Naive thymus-derived CD4-positive, alpha-beta T cell (primary cell): ENCODE measurements around the gene SLAIN2. TPM values are rescaled to one million over a fixed set of nuclear protein-coding genes. Genes with fewer than 3 reads are reported as not detected.

ENCODE experiments used
- ATAC-seq: fragments of 150-1000 bp; cut with Tn5 transposase; 2 replicates; pipeline ENCODE4 v1.10.0; 2021; ENCODE audit warnings: mild to moderate bottlenecking, moderate library complexity
- CTCF ChIA-PET: fragments of 350-600 bp; sonication (Branson Sonifier 250); formaldehyde crosslinking; loops from one replicate; lab custom pipeline; 2021; ENCODE audit warnings: antibody characterized with exemption; lab: Charles Lee
- POLR2A ChIA-PET: fragments of 350-600 bp; sonication (Branson Sonifier 250); formaldehyde crosslinking; loops from one replicate; lab custom pipeline; 2021; ENCODE audit warnings: antibody characterized with exemption, inconsistent platforms; lab: Charles Lee
- DNase-seq, 9 donors: peaks; one replicate each; pipeline versions ENCODE4 v3.0.0 to v3.0.0-alpha.2; 2020 to 2022; ENCODE audit warnings: mixed read lengths in 1 of 9
- H3K27ac ChIP-seq: one replicate; pipeline ENCODE4 v1.7.0; 2013; ENCODE audit warnings: mild to moderate bottlenecking, low read depth, low read length, moderate library complexity
- H3K27me3 ChIP-seq, 2 donors: one replicate each; pipeline ENCODE4 v1.7.0; 2013; ENCODE audit warnings: low read length in 2 of 2, mild to moderate bottlenecking in 2 of 2, moderate library complexity in 2 of 2; ENCODE audit not compliant: control insufficient read depth in 2 of 2, insufficient read depth in 2 of 2
- H3K36me3 ChIP-seq, 3 experiments: 1 replicate in 2 of 3; 2 replicates in 1 of 3; pipeline ENCODE4 v1.7.0; 2013; ENCODE audit warnings: low read length in 3 of 3, mild to moderate bottlenecking in 3 of 3, moderate library complexity in 1 of 3; ENCODE audit not compliant: insufficient read depth in 3 of 3, control insufficient read depth in 2 of 3
- H3K4me1 ChIP-seq, 2 donors: one replicate each; pipeline ENCODE4 v1.7.0; 2013; ENCODE audit warnings: low read length in 2 of 2, mild to moderate bottlenecking in 2 of 2, moderate library complexity in 1 of 2; ENCODE audit not compliant: control insufficient read depth in 2 of 2, insufficient read depth in 2 of 2
- H3K4me3 ChIP-seq: 2 replicates; pipeline ENCODE4 v1.7.0; 2013; ENCODE audit warnings: mild to moderate bottlenecking, low read length
- H3K9me3 ChIP-seq, 3 experiments: 1 replicate in 2 of 3; 2 replicates in 1 of 3; pipeline ENCODE4 v1.7.0; 2013; ENCODE audit warnings: low read length in 3 of 3; ENCODE audit not compliant: control insufficient read depth in 2 of 3
- H3K27ac Mint-ChIP-seq, 9 donors: one replicate each; pipeline ENCODE4 v1.8.0; 2020 to 2022; ENCODE audit warnings: mixed read lengths in 9 of 9, mild to moderate bottlenecking in 8 of 9, moderate library complexity in 5 of 9, inconsistent platforms in 2 of 9
- H3K27me3 Mint-ChIP-seq, 5 donors: one replicate each; pipeline ENCODE4 v1.8.0; 2021 to 2022; ENCODE audit warnings: mixed read lengths in 5 of 5, mild to moderate bottlenecking in 1 of 5
- H3K36me3 Mint-ChIP-seq, 5 donors: one replicate each; pipeline ENCODE4 v1.8.0; 2020 to 2022; ENCODE audit warnings: mixed read lengths in 5 of 5, mild to moderate bottlenecking in 3 of 5, inconsistent platforms in 1 of 5
- H3K4me1 Mint-ChIP-seq, 7 donors: one replicate each; pipeline ENCODE4 v1.8.0; 2020 to 2022; ENCODE audit warnings: mixed read lengths in 7 of 7, mild to moderate bottlenecking in 3 of 7, inconsistent platforms in 1 of 7
- H3K4me3 Mint-ChIP-seq, 10 donors: one replicate each; pipeline ENCODE4 v1.8.0; 2020 to 2022; ENCODE audit warnings: mild to moderate bottlenecking in 10 of 10, mixed read lengths in 10 of 10, moderate library complexity in 6 of 10, inconsistent platforms in 2 of 10
- H3K9me3 Mint-ChIP-seq, 11 donors: one replicate each; pipeline ENCODE4 v1.8.0; 2020 to 2022; ENCODE audit warnings: mixed read lengths in 11 of 11, mild to moderate bottlenecking in 4 of 11, inconsistent platforms in 1 of 11, moderate library complexity in 1 of 11
- intact Hi-C, 2 donors: fragments of 100-400 bp; cut with micrococcal nuclease; formaldehyde crosslinking; loops; one replicate each; pipeline ENCODE4 v1.15.1; 2023
- polyA plus RNA-seq, 2 donors: library from polyadenylated mRNA; unstranded; fragments of 300-500 nt; fragmentation: Illumina TruSeq; gene quantifications; one replicate each; pipeline ENCODE4 v1.2.3, GENCODE V29; 2021
- total RNA-seq, 6 experiments: library from RNA in 5 of 6; stranded (reverse) in 5 of 6; gene quantifications; 1 replicate in 5 of 6; 2 replicates in 1 of 6; pipeline ENCODE4 v1.2.3 and lab custom pipeline; 2021 to 2026

Gene SLAIN2
- total and polyA plus RNA-seq, 7 experiments from 2014 or later, result 17.8 to 87.5 (median 67.6) TPM

- H3K27ac Mint-ChIP-seq, result peak overlapping the region in 2 of 9 donors; percentile 2 to 39
- Histone ChIP-seq H3K9me3 (no peaks in the 10 kb centered on the region), H3K36me3 (peaks cover 4 to 14% (median 9%) of the 10 kb centered on the region in 3 experiments), H3K4me3 (no peak overlapping the region), H3K27ac (no peak overlapping the region), H3K27me3 (no peaks in the 10 kb centered on the region), H3K4me1 (peaks cover 0 to 4% of the 10 kb centered on the region in 2 donors)
- no peaks in the 10 kb centered on the region for H3K27me3 Mint-ChIP-seq
- intact Hi-C loops, result loop anchor here in 1 of 2 donors (5.0 kb wide), 2 partner anchors 37 to 62 kb away; partner anchors contain the start of gene SLAIN2
- H3K4me1 Mint-ChIP-seq, result peaks cover 4 to 28% (median 19%) of the 10 kb centered on the region in 7 donors
- H3K36me3 Mint-ChIP-seq, result peaks cover 6 to 45% (median 18%) of the 10 kb centered on the region in 5 donors
- POLR2A ChIA-PET, result no interaction called here
- H3K9me3 Mint-ChIP-seq, result no peaks in the 10 kb centered on the region
- ATAC-seq (no peak), DNase-seq (no peak)
- no peak overlapping the region for H3K4me3 Mint-ChIP-seq
- CTCF ChIA-PET, result no interaction called here
These were observed 38.4 kb downstream of the SLAIN2 start for GRCh38 chr4:48379587-48380180.

- CTCF ChIA-PET, result no interaction called here
- H3K9me3 ChIP-seq, result no peaks in the 10 kb centered on the region
- H3K27me3 Mint-ChIP-seq, result no peaks in the 10 kb centered on the region
- H3K27ac Mint-ChIP-seq, result peak overlapping the region in 1 of 9 donors; percentile 38
- intact Hi-C loops, result loop anchor here in 1 of 2 donors (5.0 kb wide), 2 partner anchors 38 to 63 kb away; partner anchors contain the start of gene SLAIN2
- POLR2A ChIA-PET, result no interaction called here
- H3K4me3 Mint-ChIP-seq, result no peak overlapping the region
- DNase-seq (no peak), ATAC-seq (no peak)
- H3K36me3 ChIP-seq, result peaks cover 4 to 24% (median 16%) of the 10 kb centered on the region in 3 experiments
- H3K27me3 ChIP-seq, result no peaks in the 10 kb centered on the region
- H3K4me1 Mint-ChIP-seq, result peaks cover 2 to 20% (median 11%) of the 10 kb centered on the region in 7 donors
- peaks cover 7 to 41% (median 20%) of the 10 kb centered on the region in 5 donors for H3K36me3 Mint-ChIP-seq
- H3K9me3 Mint-ChIP-seq, result no peaks in the 10 kb centered on the region
- no peak overlapping the region for H3K27ac ChIP-seq
- peaks cover 0 to 4% of the 10 kb centered on the region in 2 donors for H3K4me1 ChIP-seq
- H3K4me3 ChIP-seq, result no peak overlapping the region
These were observed 39.3 kb downstream of the SLAIN2 start for GRCh38 chr4:48380583-48381167.

- DNase-seq (no peak), ATAC-seq (no peak)
- H3K4me3 ChIP-seq, result no peak overlapping the region
- CTCF ChIA-PET, result no interaction called here
- Mint-ChIP-seq H3K27ac (no peak overlapping the region), H3K9me3 (no peaks in the 10 kb centered on the region), H3K36me3 (peaks cover 2 to 45% (median 35%) of the 10 kb centered on the region in 5 donors), H3K27me3 (no peaks in the 10 kb centered on the region), H3K4me3 (no peak overlapping the region), H3K4me1 (peaks cover 0 to 8% (median 4%) of the 10 kb centered on the region in 7 donors)
- H3K4me1 ChIP-seq, result no peaks in the 10 kb centered on the region
- POLR2A ChIA-PET, result no interaction called here
- intact Hi-C loops, result no loop called here
- H3K36me3 ChIP-seq, result peaks cover 0 to 35% (median 14%) of the 10 kb centered on the region in 3 experiments
- H3K9me3 ChIP-seq, result no peaks in the 10 kb centered on the region
- no peak overlapping the region for H3K27ac ChIP-seq
- H3K27me3 ChIP-seq, result no peaks in the 10 kb centered on the region
These were observed 47.3 kb downstream of the SLAIN2 start for GRCh38 chr4:48388525-48389154.

GRCh38 chr4:48396043-48396442, 54.7 kb downstream of the SLAIN2 start:
- DNase-seq (no peak), ATAC-seq (no peak)
- peaks cover 4 to 70% (median 49%) of the 10 kb centered on the region in 5 donors for H3K36me3 Mint-ChIP-seq
- H3K4me3 Mint-ChIP-seq, result no peak overlapping the region
- no peaks in the 10 kb centered on the region for H3K27me3 ChIP-seq
- no peak overlapping the region for H3K4me3 ChIP-seq
- peaks cover 4 to 36% (median 32%) of the 10 kb centered on the region in 7 donors for H3K4me1 Mint-ChIP-seq
- no peaks in the 10 kb centered on the region for H3K9me3 ChIP-seq
- ChIA-PET POLR2A (no interaction called here), CTCF (no interaction called here)
- no peaks in the 10 kb centered on the region for H3K27me3 Mint-ChIP-seq
- peaks cover 0 to 18% (median 0%) of the 10 kb centered on the region in 3 experiments for H3K36me3 ChIP-seq
- H3K27ac ChIP-seq, result no peak overlapping the region
- peaks cover 0 to 3% (median 0%) of the 10 kb centered on the region in 11 donors for H3K9me3 Mint-ChIP-seq
- H3K27ac Mint-ChIP-seq, result no peak overlapping the region
- intact Hi-C loops, result no loop called here
- H3K4me1 ChIP-seq, result no peaks in the 10 kb centered on the region

- Histone ChIP-seq H3K4me3 (no peak overlapping the region), H3K27me3 (no peaks in the 10 kb centered on the region), H3K4me1 (no peaks in the 10 kb centered on the region), H3K27ac (no peak overlapping the region), H3K9me3 (no peaks in the 10 kb centered on the region), H3K36me3 (peaks cover 0 to 16% (median 0%) of the 10 kb centered on the region in 3 experiments)
- no peak for DNase-seq
- no peak overlapping the region for H3K4me3 Mint-ChIP-seq
- peaks cover 0 to 3% (median 0%) of the 10 kb centered on the region in 11 donors for H3K9me3 Mint-ChIP-seq
- intact Hi-C loops, result no loop called here
- POLR2A ChIA-PET, result no interaction called here
- no peaks in the 10 kb centered on the region for H3K27me3 Mint-ChIP-seq
- ATAC-seq, result no peak
- peak overlapping the region in 2 of 9 donors; percentile 15 to 30 for H3K27ac Mint-ChIP-seq
- H3K36me3 Mint-ChIP-seq, result peaks cover 7 to 70% (median 53%) of the 10 kb centered on the region in 5 donors
- CTCF ChIA-PET, result no interaction called here
- peaks cover 9 to 65% (median 51%) of the 10 kb centered on the region in 7 donors for H3K4me1 Mint-ChIP-seq
These were observed 59.1 kb downstream of the SLAIN2 start for GRCh38 chr4:48400416-48400815.

DNA sequence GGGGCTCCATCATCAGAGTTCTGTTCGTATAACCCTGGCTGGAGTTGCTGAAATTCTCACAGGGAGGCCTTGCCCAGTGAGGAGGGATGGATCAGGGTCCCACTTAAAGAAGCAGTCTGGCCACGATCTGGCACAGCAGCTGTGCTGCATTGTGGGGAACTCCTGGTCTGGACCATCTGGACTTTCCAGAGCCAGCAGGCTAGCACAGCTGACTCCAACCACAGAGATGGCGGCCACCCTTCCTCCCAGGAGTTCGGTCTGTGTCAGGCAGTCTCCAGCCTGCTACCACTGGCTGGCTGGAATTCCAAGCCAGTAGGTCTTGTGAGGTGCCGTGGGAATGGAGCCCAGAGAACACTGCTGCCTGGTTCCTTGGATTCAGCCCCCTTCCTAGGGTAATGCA, 62.0 kb downstream of the SLAIN2 start:
- Histone ChIP-seq H3K27me3 (no peaks in the 10 kb centered on the region), H3K4me3 (no peak overlapping the region), H3K9me3 (no peaks in the 10 kb centered on the region), H3K36me3 (peaks cover 0 to 16% (median 0%) of the 10 kb centered on the region in 3 experiments), H3K27ac (no peak overlapping the region), H3K4me1 (no peaks in the 10 kb centered on the region)
- Mint-ChIP-seq H3K4me3 (no peak overlapping the region), H3K27ac (no peak overlapping the region), H3K36me3 (peaks cover 4 to 56% (median 41%) of the 10 kb centered on the region in 5 donors), H3K9me3 (no peaks in the 10 kb centered on the region), H3K4me1 (peaks cover 9 to 57% (median 44%) of the 10 kb centered on the region in 7 donors), H3K27me3 (no peaks in the 10 kb centered on the region)
- intact Hi-C loops, result no loop called here
- ChIA-PET POLR2A (no interaction called here), CTCF (no interaction called here)
- ATAC-seq (no peak), DNase-seq (no peak)
